ENCODE data around the gene YES1.

GRCh38 chr18:813172-814071 is 1.4 kb upstream of the YES1 start:
- TF ChIP-seq CTCF (IDR thresholded peaks at IDR 0.05; ENCODE audit: low read depth, low read length), result no peak
- no peak for TF ChIP-seq EZH2phosphoT487 (IDR thresholded peaks at IDR 0.05; ENCODE audit: low read depth)

All from OCI-LY3 (cell line).